Loucy (cell line): ENCODE measurements around the gene RPS19BP1.

ENCODE experiments used
- EZH2phosphoT487 ChIP-seq: fragments of 200-600 bp; IDR thresholded peaks from 2 replicates; pipeline ENCODE4 v1.6.1; 2018; ENCODE audit warnings: antibody characterized with exemption, mild to moderate bottlenecking, moderate library complexity, borderline replicate concordance
- TF ChIP-seq, protein P1 (sequence below): fragments of 200-600 bp; sonication (generic); conservative IDR thresholded peaks from 2 replicates; pipeline ENCODE4 v1.5.1; 2014; ENCODE audit warnings: mild to moderate bottlenecking, antibody characterized with exemption, low read length

- TF ChIP-seq, protein P1, sequence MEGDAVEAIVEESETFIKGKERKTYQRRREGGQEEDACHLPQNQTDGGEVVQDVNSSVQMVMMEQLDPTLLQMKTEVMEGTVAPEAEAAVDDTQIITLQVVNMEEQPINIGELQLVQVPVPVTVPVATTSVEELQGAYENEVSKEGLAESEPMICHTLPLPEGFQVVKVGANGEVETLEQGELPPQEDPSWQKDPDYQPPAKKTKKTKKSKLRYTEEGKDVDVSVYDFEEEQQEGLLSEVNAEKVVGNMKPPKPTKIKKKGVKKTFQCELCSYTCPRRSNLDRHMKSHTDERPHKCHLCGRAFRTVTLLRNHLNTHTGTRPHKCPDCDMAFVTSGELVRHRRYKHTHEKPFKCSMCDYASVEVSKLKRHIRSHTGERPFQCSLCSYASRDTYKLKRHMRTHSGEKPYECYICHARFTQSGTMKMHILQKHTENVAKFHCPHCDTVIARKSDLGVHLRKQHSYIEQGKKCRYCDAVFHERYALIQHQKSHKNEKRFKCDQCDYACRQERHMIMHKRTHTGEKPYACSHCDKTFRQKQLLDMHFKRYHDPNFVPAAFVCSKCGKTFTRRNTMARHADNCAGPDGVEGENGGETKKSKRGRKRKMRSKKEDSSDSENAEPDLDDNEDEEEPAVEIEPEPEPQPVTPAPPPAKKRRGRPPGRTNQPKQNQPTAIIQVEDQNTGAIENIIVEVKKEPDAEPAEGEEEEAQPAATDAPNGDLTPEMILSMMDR = no peak
- TF ChIP-seq EZH2phosphoT487 = no peak
These were observed 52.0 kb downstream of the RPS19BP1 start for GRCh38 chr22:39480557-39480956.
